ENCODE measurements around the gene AK9. TPM values are rescaled to one million over a fixed set of nuclear protein-coding genes. Genes with fewer than 3 reads are reported as not detected.

The AK9 gene
- total and polyA plus RNA-seq, 2 of the 8 experiments (the other 6 are each of a cell fraction or from before 2014, with no cell fraction given) = 1.8 to 2.2 TPM

DNA sequence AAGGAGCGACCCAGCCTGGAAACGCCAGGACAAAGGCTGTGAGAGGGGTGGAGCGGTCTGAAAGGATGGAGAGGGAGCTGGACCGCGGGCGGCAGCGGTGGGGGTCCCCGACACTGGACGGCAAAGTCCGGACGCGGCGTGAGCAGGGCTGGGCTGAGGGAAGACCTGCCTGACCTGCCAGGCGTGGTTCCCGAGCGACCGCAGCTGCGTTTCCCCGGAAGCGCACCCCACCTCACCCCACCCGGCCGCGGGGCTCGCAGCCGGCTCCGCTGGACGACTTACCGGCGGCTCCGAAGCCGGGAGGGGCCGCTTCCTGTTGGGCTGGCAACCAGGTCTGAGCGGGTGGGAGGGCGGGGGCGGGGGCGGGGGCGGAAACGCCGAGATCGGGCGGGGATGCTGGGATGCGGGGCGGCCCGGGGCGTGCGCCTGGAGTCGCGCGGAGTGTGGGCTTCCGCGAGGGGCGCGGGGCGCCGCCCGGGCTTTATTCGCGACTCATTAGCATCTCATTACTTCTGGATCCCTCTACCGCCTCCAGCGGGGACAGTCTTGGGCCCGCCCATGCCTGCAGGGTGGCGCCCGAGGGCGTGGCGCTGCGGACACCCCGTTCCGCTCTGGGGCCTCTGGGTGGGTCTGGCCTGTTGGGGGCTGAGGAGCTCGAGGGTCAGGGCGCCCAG is 235.4 kb downstream of the AK9 start, which contains the start of gene MICAL1:
TSS of gene MICAL1 (minus strand) at position 336 of the 674 bp plus-strand sequence. CDS start 1,576 bp downstream, outside the sequence.
- no peak within 1 kb of the TSS for H2AK5ac ChIP-seq (ENCODE audit: low read depth, low read length)
- peak within 1 kb of the TSS; percentile 79 for H4K8ac ChIP-seq (ENCODE audit: extremely low read depth, insufficient read depth, low read length)
- 0% methylated on average over 29 of the region's 70 CpGs; no CpG with 5 or more reads in 1 of the 2 experiments for WGBS, 2 experiments (ENCODE audit: extremely low coverage in 1 of 2, insufficient coverage in 1 of 2, insufficient read length in 1 of 2, insufficient replicate concordance in 2 of 2, low coverage in 1 of 2, low lambda C conversion rate in 2 of 2, missing lambda C conversion rate in 1 of 2)
- ChIA-PET POLR2A (ENCODE audit: partially characterized antibody) (interaction anchor here (0.5 to 7.5 kb wide), 9 partner anchors 9 to 104 kb away, joined by 3 to 85 read pairs (median 3); partner anchors contain the start of genes PPIL6 and SMPD2), CTCF (ENCODE audit: partially characterized antibody) (interaction anchor here (0.8 to 7.5 kb wide), 4 partner anchors 12 to 597 kb away, joined by 3 to 63 read pairs (median 6); partner anchors contain the start of genes PPIL6 and SMPD2)
- H3K23ac ChIP-seq (ENCODE audit: insufficient read length) = no peak within 1 kb of the TSS
- no peaks in the 10 kb centered on the region for H3K27me3 ChIP-seq (replicated peaks in 1 of 4; ENCODE audit: control insufficient read depth in 3 of 4, extremely low read depth in 1 of 4, insufficient read depth in 3 of 4, low read length in 3 of 4)
- peaks cover 0 to 16% (median 8%) of the 10 kb centered on the region in 4 experiments; a peak in 5 of 8 replicates for H3K36me3 ChIP-seq (ENCODE audit: control insufficient read depth in 2 of 4, insufficient read depth in 4 of 4, low read length in 3 of 4)
- H3K79me1 ChIP-seq (ENCODE audit: low read depth, low read length) = no peaks in the 10 kb centered on the region; the same call in 1 of the 2 replicates
- no peak within 1 kb of the TSS; the same call in 1 of the 2 replicates for H2BK15ac ChIP-seq (ENCODE audit: low read length)
- DNase-seq (ENCODE audit: low read depth in 1 of 2, low spot score in 2 of 2) (peak in 1 of 2 experiments; percentile 84), FAIRE-seq (no peak)
- peak within 1 kb of the TSS; percentile 73 for H3K18ac ChIP-seq (ENCODE audit: extremely low read depth, low read length)
- H3K14ac ChIP-seq (ENCODE audit: insufficient read length) = no peak within 1 kb of the TSS
- H3K4me3 ChIP-seq (ENCODE audit: extremely low read depth in 1 of 4, insufficient read depth in 2 of 4, low read depth in 3 of 4, low read length in 4 of 4) = peak within 1 kb of the TSS; percentile 60 to 91 (median 84)
- H2BK120ac ChIP-seq (replicated peaks; ENCODE audit: low read depth, low read length) = no peak within 1 kb of the TSS
- H2AFZ ChIP-seq (ENCODE audit: low read length) = peak within 1 kb of the TSS; percentile 20; the same call in 1 of the 2 replicates
- peak within 1 kb of the TSS; percentile 46 for H4K5ac ChIP-seq (ENCODE audit: insufficient read length, low read depth, low read length)
- peaks cover 8% of the 10 kb centered on the region for H3K23me2 ChIP-seq (ENCODE audit: low read depth, low read length)
- peak within 1 kb of the TSS; percentile 86; the same call in 1 of the 2 replicates for H2BK5ac ChIP-seq (ENCODE audit: low read depth, low read length)
- H3K4me2 ChIP-seq (ENCODE audit: insufficient read depth in 1 of 2, low read depth in 2 of 2, low read length in 2 of 2) = peak within 1 kb of the TSS; percentile 87 to 88
- no peaks in the 10 kb centered on the region for H4K20me1 ChIP-seq (replicated peaks in 1 of 2; ENCODE audit: control insufficient read depth in 1 of 2, insufficient read depth in 2 of 2, low read length in 2 of 2)
- no peak within 1 kb of the TSS for H3K27ac ChIP-seq (ENCODE audit: low read depth, low read length)
- H3K4ac ChIP-seq (replicated peaks; ENCODE audit: insufficient read length, low read depth, low read length) = peak within 1 kb of the TSS; percentile 47
- H3K9me3 ChIP-seq (ENCODE audit: insufficient read depth in 2 of 2, low read depth in 1 of 2, low read length in 1 of 2) = no peaks in the 10 kb centered on the region
- H2BK20ac ChIP-seq (ENCODE audit: low read length) = no peak within 1 kb of the TSS
- peak within 1 kb of the TSS; percentile 16 to 71 (median 57); a peak in 6 of 7 replicates for H3K9ac ChIP-seq (replicated peaks in 1 of 4; ENCODE audit: extremely low read depth in 1 of 4, low read depth in 3 of 4, low read length in 3 of 4)
- no peak within 1 kb of the TSS for H2BK12ac ChIP-seq (ENCODE audit: low read depth, low read length)
- H3K79me2 ChIP-seq (ENCODE audit: control insufficient read depth in 1 of 2, insufficient read depth in 2 of 2, low read length in 2 of 2) = no peaks in the 10 kb centered on the region; a peak in 1 of 4 replicates
- H3K4me1 ChIP-seq (replicated peaks in 1 of 4; ENCODE audit: control insufficient read depth in 3 of 4, insufficient read depth in 4 of 4, low read length in 3 of 4) = peaks cover 4 to 17% (median 11%) of the 10 kb centered on the region in 4 experiments
- peak within 1 kb of the TSS; percentile 86 for H4K91ac ChIP-seq (replicated peaks; ENCODE audit: insufficient read length, low read length)
- H3K56ac ChIP-seq (replicated peaks; ENCODE audit: insufficient read length, low read depth, low read length) = no peak within 1 kb of the TSS
- TF ChIP-seq TCF12 (IDR thresholded peaks at IDR 0.05; ENCODE audit: low read depth, low read length) = no peak
- TF ChIP-seq, protein P1, sequence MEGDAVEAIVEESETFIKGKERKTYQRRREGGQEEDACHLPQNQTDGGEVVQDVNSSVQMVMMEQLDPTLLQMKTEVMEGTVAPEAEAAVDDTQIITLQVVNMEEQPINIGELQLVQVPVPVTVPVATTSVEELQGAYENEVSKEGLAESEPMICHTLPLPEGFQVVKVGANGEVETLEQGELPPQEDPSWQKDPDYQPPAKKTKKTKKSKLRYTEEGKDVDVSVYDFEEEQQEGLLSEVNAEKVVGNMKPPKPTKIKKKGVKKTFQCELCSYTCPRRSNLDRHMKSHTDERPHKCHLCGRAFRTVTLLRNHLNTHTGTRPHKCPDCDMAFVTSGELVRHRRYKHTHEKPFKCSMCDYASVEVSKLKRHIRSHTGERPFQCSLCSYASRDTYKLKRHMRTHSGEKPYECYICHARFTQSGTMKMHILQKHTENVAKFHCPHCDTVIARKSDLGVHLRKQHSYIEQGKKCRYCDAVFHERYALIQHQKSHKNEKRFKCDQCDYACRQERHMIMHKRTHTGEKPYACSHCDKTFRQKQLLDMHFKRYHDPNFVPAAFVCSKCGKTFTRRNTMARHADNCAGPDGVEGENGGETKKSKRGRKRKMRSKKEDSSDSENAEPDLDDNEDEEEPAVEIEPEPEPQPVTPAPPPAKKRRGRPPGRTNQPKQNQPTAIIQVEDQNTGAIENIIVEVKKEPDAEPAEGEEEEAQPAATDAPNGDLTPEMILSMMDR (IDR thresholded peaks at IDR 0.05; ENCODE audit: control extremely low read depth in 1 of 3, insufficient read depth in 1 of 3, low read depth in 1 of 3, low read length in 3 of 3) = peak in 2 of 3 experiments; percentile 15 to 17; a peak in 2 of 4 replicates
- peak; percentile 5 to 18; a peak in 1 of 4 replicates for TF ChIP-seq SIN3A (conservative IDR thresholded peaks at IDR 0.05 in 1 of 2, IDR thresholded peaks at IDR 0.05 in 1 of 2; ENCODE audit: low read depth in 1 of 2, low read length in 2 of 2)
- TF ChIP-seq, protein P2, sequence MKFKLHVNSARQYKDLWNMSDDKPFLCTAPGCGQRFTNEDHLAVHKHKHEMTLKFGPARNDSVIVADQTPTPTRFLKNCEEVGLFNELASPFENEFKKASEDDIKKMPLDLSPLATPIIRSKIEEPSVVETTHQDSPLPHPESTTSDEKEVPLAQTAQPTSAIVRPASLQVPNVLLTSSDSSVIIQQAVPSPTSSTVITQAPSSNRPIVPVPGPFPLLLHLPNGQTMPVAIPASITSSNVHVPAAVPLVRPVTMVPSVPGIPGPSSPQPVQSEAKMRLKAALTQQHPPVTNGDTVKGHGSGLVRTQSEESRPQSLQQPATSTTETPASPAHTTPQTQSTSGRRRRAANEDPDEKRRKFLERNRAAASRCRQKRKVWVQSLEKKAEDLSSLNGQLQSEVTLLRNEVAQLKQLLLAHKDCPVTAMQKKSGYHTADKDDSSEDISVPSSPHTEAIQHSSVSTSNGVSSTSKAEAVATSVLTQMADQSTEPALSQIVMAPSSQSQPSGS (IDR thresholded peaks at IDR 0.05; ENCODE audit: low read length) = no peak
- TF ChIP-seq EGR1 (IDR thresholded peaks at IDR 0.05; ENCODE audit: borderline replicate concordance, low read depth, low read length) = 0 out of 2 replicates have a peak, but pooled peaks have one; percentile 11
- TF ChIP-seq CBX8 (IDR thresholded peaks at IDR 0.05; ENCODE audit: borderline replicate concordance, low read depth, low read length) = no peak
